H1 (cell line): ENCODE results near the gene ADGRA3. TPM values are rescaled to one million over a fixed set of nuclear protein-coding genes. Genes with fewer than 3 reads are reported as not detected.

ENCODE experiments used
- CTCF ChIA-PET: fragments of 300-600 bp; sonication (Branson Sonifier 250); formaldehyde crosslinking; loops from one replicate; lab custom pipeline; 2021; ENCODE audit not compliant: partially characterized antibody; lab: Charles Lee
- POLR2A ChIA-PET: fragments of 300-600 bp; sonication (Branson Sonifier 250); formaldehyde crosslinking; loops from one replicate; lab custom pipeline; 2021; ENCODE audit warnings: inconsistent platforms; ENCODE audit not compliant: partially characterized antibody; lab: Charles Lee
- DNase-seq, 2 experiments: peaks; one replicate each; pipeline versions ENCODE4 v3.0.0 to v3.0.0-alpha.2; 2010 to 2022; ENCODE audit warnings: low spot score in 2 of 2, low read depth in 1 of 2, mixed read lengths in 1 of 2
- FAIRE-seq: peaks from 2 replicates; lab custom pipeline; 2011; peaks lifted over from hg19 to GRCh38; lab: Jason Lieb, UNC
- H2AFZ ChIP-seq: 2 replicates; pipeline ENCODE4 v1.8.1; 2012; ENCODE audit warnings: low read length, inconsistent platforms
- H2AK5ac ChIP-seq: 2 replicates; pipeline ENCODE4 v1.6.1; 2013; ENCODE audit warnings: low read depth, low read length
- H2BK120ac ChIP-seq: replicated peaks from 2 replicates; pipeline ENCODE3; 2013; ENCODE audit warnings: low read depth, low read length, inconsistent platforms
- H2BK12ac ChIP-seq: 2 replicates; pipeline ENCODE4 v1.6.1; 2013; ENCODE audit warnings: low read depth, low read length
- H2BK15ac ChIP-seq: 2 replicates; pipeline ENCODE4 v1.6.1; 2013; ENCODE audit warnings: low read length
- H2BK20ac ChIP-seq: 2 replicates; pipeline ENCODE4 v1.6.1; 2013; ENCODE audit warnings: low read length
- H2BK5ac ChIP-seq: 2 replicates; pipeline ENCODE4 v1.6.1; 2013; ENCODE audit warnings: low read depth, low read length
- H3K14ac ChIP-seq: 2 replicates; pipeline ENCODE4 v1.6.1; 2013; ENCODE audit warnings: inconsistent platforms; ENCODE audit not compliant: insufficient read length
- H3K18ac ChIP-seq: 2 replicates; pipeline ENCODE4 v1.6.1; 2013; ENCODE audit warnings: low read length; ENCODE audit errors: extremely low read depth
- H3K23ac ChIP-seq: 2 replicates; pipeline ENCODE4 v1.6.1; 2013; ENCODE audit warnings: inconsistent platforms; ENCODE audit not compliant: insufficient read length
- H3K23me2 ChIP-seq: 2 replicates; pipeline ENCODE4 v1.6.1; 2013; ENCODE audit warnings: low read depth, low read length
- H3K27ac ChIP-seq: 2 replicates; pipeline ENCODE4 v1.6.1; 2011; ENCODE audit warnings: low read depth, low read length, inconsistent platforms
- H3K27me3 ChIP-seq, 4 experiments: replicated peaks in 1 of 4; 1 replicate in 1 of 4; 2 replicates in 3 of 4; pipeline versions ENCODE4 v1.6.1 to v1.8.1; 2011 to 2013; ENCODE audit warnings: low read length in 3 of 4, mild to moderate bottlenecking in 3 of 4, inconsistent platforms in 2 of 4, mixed read lengths in 2 of 4, moderate library complexity in 1 of 4; ENCODE audit not compliant: control insufficient read depth in 3 of 4, insufficient read depth in 3 of 4; ENCODE audit errors: extremely low read depth in 1 of 4
- H3K36me3 ChIP-seq, 4 experiments: 2 replicates each; pipeline versions ENCODE4 v1.6.1 to v1.8.1; 2011 to 2013; ENCODE audit warnings: mild to moderate bottlenecking in 4 of 4, low read length in 3 of 4, moderate library complexity in 2 of 4, control low read depth in 1 of 4, inconsistent platforms in 1 of 4; ENCODE audit not compliant: insufficient read depth in 4 of 4, control insufficient read depth in 2 of 4
- H3K4ac ChIP-seq: replicated peaks from 2 replicates; pipeline ENCODE3; 2013; ENCODE audit warnings: low read length, low read depth, mixed read lengths, inconsistent platforms; ENCODE audit not compliant: insufficient read length
- H3K4me1 ChIP-seq, 4 experiments: replicated peaks in 1 of 4; 1 replicate in 1 of 4; 2 replicates in 3 of 4; pipeline versions ENCODE4 v1.6.1 to v1.8.1; 2011 to 2013; ENCODE audit warnings: low read length in 3 of 4, inconsistent platforms in 2 of 4, mixed read lengths in 1 of 4; ENCODE audit not compliant: insufficient read depth in 4 of 4, control insufficient read depth in 3 of 4
- H3K4me2 ChIP-seq, 2 experiments: 2 replicates each; pipeline versions ENCODE4 v1.6.1 to v1.8.1; 2011 to 2013; ENCODE audit warnings: low read depth in 2 of 2, low read length in 2 of 2, control low read depth in 1 of 2, inconsistent platforms in 1 of 2, mild to moderate bottlenecking in 1 of 2; ENCODE audit not compliant: insufficient read depth in 1 of 2
- H3K4me3 ChIP-seq, 4 experiments: fragments of 200-600, 300-600 bp in 1 of 4; sonication (generic), shearing (Covaris generic), sonication (Bioruptor Twin) in 1 of 4; 2 replicates each; pipeline versions ENCODE4 v1.5.1 to v1.8.1; 2011 to 2016; ENCODE audit warnings: low read length in 4 of 4, low read depth in 3 of 4, control low read depth in 2 of 4, inconsistent platforms in 2 of 4, mild to moderate bottlenecking in 2 of 4, mixed read lengths in 1 of 4, moderate library complexity in 1 of 4; ENCODE audit not compliant: insufficient read depth in 2 of 4; ENCODE audit errors: extremely low read depth in 1 of 4
- H3K56ac ChIP-seq: replicated peaks from 2 replicates; pipeline ENCODE3; 2013; ENCODE audit warnings: low read depth, mild to moderate bottlenecking, mixed read lengths, low read length, inconsistent platforms; ENCODE audit not compliant: insufficient read length
- H3K79me1 ChIP-seq: 2 replicates; pipeline ENCODE4 v1.6.1; 2013; ENCODE audit warnings: low read depth, low read length, control low read depth
- H3K79me2 ChIP-seq, 2 experiments: 2 replicates each; pipeline versions ENCODE4 v1.6.1 to v1.8.1; 2012 to 2013; ENCODE audit warnings: low read length in 2 of 2, mild to moderate bottlenecking in 2 of 2, inconsistent platforms in 1 of 2; ENCODE audit not compliant: insufficient read depth in 2 of 2, control insufficient read depth in 1 of 2
- H3K9ac ChIP-seq, 4 experiments: replicated peaks in 1 of 4; 1 replicate in 1 of 4; 2 replicates in 3 of 4; pipeline versions ENCODE4 v1.6.1 to v1.8.1; 2011 to 2013; ENCODE audit warnings: low read depth in 3 of 4, low read length in 3 of 4, control low read depth in 2 of 4, mild to moderate bottlenecking in 2 of 4, moderate library complexity in 2 of 4, inconsistent platforms in 1 of 4; ENCODE audit errors: extremely low read depth in 1 of 4
- H3K9me3 ChIP-seq, 2 experiments: 2 replicates each; pipeline versions ENCODE4 v1.6.1 to v1.8.1; 2012 to 2013; ENCODE audit warnings: mild to moderate bottlenecking in 2 of 2, moderate library complexity in 2 of 2, control low read depth in 1 of 2, inconsistent platforms in 1 of 2, low read depth in 1 of 2, low read length in 1 of 2, mixed read lengths in 1 of 2; ENCODE audit not compliant: insufficient read depth in 2 of 2
- H4K20me1 ChIP-seq, 2 experiments: replicated peaks in 1 of 2; 2 replicates each; pipeline versions ENCODE3 to v1.8.1; 2011 to 2013; ENCODE audit warnings: inconsistent platforms in 2 of 2, low read length in 2 of 2, mild to moderate bottlenecking in 1 of 2; ENCODE audit not compliant: insufficient read depth in 2 of 2, control insufficient read depth in 1 of 2
- H4K5ac ChIP-seq: 2 replicates; pipeline ENCODE4 v1.6.1; 2013; ENCODE audit warnings: low read length, low read depth, mixed read lengths, inconsistent platforms; ENCODE audit not compliant: insufficient read length
- H4K8ac ChIP-seq: 2 replicates; pipeline ENCODE4 v1.8.0; 2013; ENCODE audit warnings: mild to moderate bottlenecking, moderate library complexity, low read length, inconsistent platforms; ENCODE audit not compliant: insufficient read depth; ENCODE audit errors: extremely low read depth
- H4K91ac ChIP-seq: replicated peaks from 2 replicates; pipeline ENCODE3; 2013; ENCODE audit warnings: low read length, mixed read lengths, inconsistent platforms; ENCODE audit not compliant: insufficient read length
- BCL11A ChIP-seq, 2 experiments: IDR thresholded peaks; one replicate each; pipeline ENCODE4 v1.6.1; 2011; ENCODE audit warnings: low read depth in 2 of 2, low read length in 2 of 2, mild to moderate bottlenecking in 2 of 2
- BRCA1 ChIP-seq: IDR thresholded peaks from 2 replicates; pipeline ENCODE4 v1.6.1; 2012; ENCODE audit warnings: low read depth, low read length, improper control_type of control experiment
- CTCF ChIP-seq, 3 experiments: IDR thresholded peaks; 1 replicate in 2 of 3; 2 replicates in 1 of 3; pipeline versions ENCODE4 v1.5.1 to v1.6.1; 2011; ENCODE audit warnings: low read length in 3 of 3, mild to moderate bottlenecking in 3 of 3, inconsistent platforms in 2 of 3, low read depth in 1 of 3, moderate library complexity in 1 of 3; ENCODE audit not compliant: insufficient read depth in 1 of 3; ENCODE audit errors: control extremely low read depth in 1 of 3
- EGR1 ChIP-seq: IDR thresholded peaks from 2 replicates; pipeline ENCODE4 v1.6.1; 2011; ENCODE audit warnings: low read depth, low read length, borderline replicate concordance
- KDM4A ChIP-seq: IDR thresholded peaks from one replicate; pipeline ENCODE4 v1.7.1; 2012; ENCODE audit warnings: low read depth, mild to moderate bottlenecking, moderate library complexity, low read length, inconsistent platforms; ENCODE audit not compliant: severe bottlenecking
- KDM5A ChIP-seq: fragments of 200-600 bp; IDR thresholded peaks from 2 replicates; pipeline ENCODE4 v1.7.1; 2012; ENCODE audit warnings: mild to moderate bottlenecking, low read length, inconsistent platforms, mixed read lengths
- SRF ChIP-seq: IDR thresholded peaks from 2 replicates; pipeline ENCODE4 v1.6.1; 2011; ENCODE audit warnings: mild to moderate bottlenecking, low read depth, low read length, moderate library complexity
- SUZ12 ChIP-seq: fragments of 200-600 bp; sonication (generic); IDR thresholded peaks from 2 replicates; pipeline ENCODE4 v1.6.1; 2012; ENCODE audit warnings: mild to moderate bottlenecking, inconsistent platforms, low read length, moderate library complexity, mixed read lengths
- TBP ChIP-seq: IDR thresholded peaks from 2 replicates; pipeline ENCODE4 v1.6.1; 2011; ENCODE audit warnings: low read depth, low read length, improper control_type of control experiment
- USF2 ChIP-seq: IDR thresholded peaks from 2 replicates; pipeline ENCODE4 v1.6.1; 2011; ENCODE audit warnings: low read length, improper control_type of control experiment
- YY1 ChIP-seq: IDR thresholded peaks from 2 replicates; pipeline ENCODE4 v1.6.1; 2011; ENCODE audit warnings: low read depth, mild to moderate bottlenecking, low read length
- WGBS, 2 experiments: shearing (Covaris generic) in 1 of 2; methylation state at CpG; one replicate each; pipeline versions ENCODE4 v1.1.6 to v1.1.7; 2013 to 2015; ENCODE audit warnings: low lambda C conversion rate in 2 of 2, mixed read lengths in 2 of 2, inconsistent platforms in 1 of 2, low coverage in 1 of 2, missing lambda C conversion rate in 1 of 2; ENCODE audit not compliant: insufficient replicate concordance in 2 of 2, insufficient coverage in 1 of 2, insufficient read length in 1 of 2; ENCODE audit errors: extremely low coverage in 1 of 2, missing lambda C conversion rate in 1 of 2; 5-methylcytosine and 5-hydroxymethylcytosine counted together
- polyA plus RNA-seq, 7 experiments: library from polyadenylated mRNA; depleted of rRNA in 3 of 7; stranded (reverse) in 5 of 7; unstranded in 2 of 7; fragments of >200 nt in 5 of 7; fragments of 200-250 nt in 2 of 7; gene quantifications; 1 replicate in 5 of 7; 2 replicates in 1 of 7; 4 replicates in 1 of 7; pipeline versions ENCODE4 v1.2.1 to v1.2.3, GENCODE V29; 2011 to 2013; ENCODE audit warnings: missing spikeins in 2 of 7, mixed read lengths in 2 of 7
- total RNA-seq: library from RNA; stranded (reverse); fragmentation: NEBNext Ultra II Directional; extraction: Animal tissue kit (Norgen Biotek cat#: 25700); gene quantifications from 2 replicates; pipeline ENCODE4 v1.2.1, GENCODE V29; 2021

The ADGRA3 gene
- total and polyA plus RNA-seq, 2 of the 8 experiments (the other 6 are each of a cell fraction or from before 2014, with no cell fraction given): 31.5 to 63.0 TPM

GRCh38 chr4:22473268-22473667 lies 42.6 kb downstream of the ADGRA3 start:
- no peak overlapping the region for H3K4me2 ChIP-seq
- no peak overlapping the region for H3K9ac ChIP-seq
- ChIA-PET CTCF (interaction anchor here (0.6 to 1.2 kb wide), 3 partner anchors 10 to 85 kb away, joined by 3 to 5 read pairs (median 3); no protein-coding TSS in a partner anchor), POLR2A (no interaction called here)
- no peak overlapping the region for H4K5ac ChIP-seq
- no peak overlapping the region for H2BK5ac ChIP-seq
- WGBS, 2 experiments: 97% methylated on average over 4 of the region's 4 CpGs; no CpG with 5 or more reads in 1 of the 2 experiments
- no peak overlapping the region for H3K14ac ChIP-seq
- H3K23ac ChIP-seq: no peak overlapping the region
- no peaks in the 10 kb centered on the region for H3K27me3 ChIP-seq
- H3K4me1 ChIP-seq: peaks cover 0 to 7% (median 3%) of the 10 kb centered on the region in 4 experiments; a peak in 3 of 7 replicates
- no peak for TF ChIP-seq YY1
- TF ChIP-seq EGR1: no peak
- no peak for TF ChIP-seq BCL11A (IDR thresholded peaks at IDR 0.05; ENCODE audit: low read depth in 2 of 2, low read length in 2 of 2)
- no peak for TF ChIP-seq SUZ12
- no peak for TF ChIP-seq TBP
- TF ChIP-seq CTCF (IDR thresholded peaks at IDR 0.05; ENCODE audit: control extremely low read depth in 1 of 3, insufficient read depth in 1 of 3, low read depth in 1 of 3, low read length in 3 of 3): no peak
- no peak for TF ChIP-seq BRCA1
- no peak for TF ChIP-seq KDM5A
- TF ChIP-seq KDM4A: no peak
- no peak for TF ChIP-seq SRF
- no peak for TF ChIP-seq USF2
- H3K27ac ChIP-seq: no peak overlapping the region
- H3K9me3 ChIP-seq: no peaks in the 10 kb centered on the region
- no peak for FAIRE-seq
- DNase-seq: no peak
- H2BK120ac ChIP-seq: no peak overlapping the region
- H2AFZ ChIP-seq: no peak overlapping the region
- peaks cover 0 to 15% (median 4%) of the 10 kb centered on the region in 4 experiments; a peak in 6 of 8 replicates for H3K36me3 ChIP-seq
- H4K20me1 ChIP-seq: peaks cover 2 to 5% of the 10 kb centered on the region in 2 experiments
- no peaks in the 10 kb centered on the region; the same call in 1 of the 2 replicates for H3K23me2 ChIP-seq
- no peak overlapping the region for H3K56ac ChIP-seq
- no peak overlapping the region for H2AK5ac ChIP-seq
- H3K79me1 ChIP-seq: peaks cover 4% of the 10 kb centered on the region; the same call in 1 of the 2 replicates
- H3K4me3 ChIP-seq: no peak overlapping the region
- no peak overlapping the region for H3K18ac ChIP-seq
- no peak overlapping the region for H3K4ac ChIP-seq
- H2BK20ac ChIP-seq: no peak overlapping the region
- no peak overlapping the region for H2BK12ac ChIP-seq
- no peak overlapping the region for H4K8ac ChIP-seq
- no peak overlapping the region for H4K91ac ChIP-seq
- H3K79me2 ChIP-seq: peaks cover 0 to 84% of the 10 kb centered on the region in 2 experiments; a peak in 2 of 4 replicates
- H2BK15ac ChIP-seq: no peak overlapping the region
